ENCODE measurements around the gene LRRTM2.

The LRRTM2 gene

GRCh38 chr5:138878437-138879235 lies 3.5 kb upstream of the LRRTM2 start (continued):
- TF ChIP-seq TSHZ2 (CRISPR knock-in tag; IDR thresholded peaks at IDR 0.05) (no peak), CSDC2 (CRISPR knock-in tag; IDR thresholded peaks at IDR 0.05) (no peak), TCF4 (CRISPR knock-in tag; IDR thresholded peaks at IDR 0.05; ENCODE audit: borderline replicate concordance) (no peak), GLIS3 (CRISPR knock-in tag; IDR thresholded peaks at IDR 0.05) (no peak)

- TF ChIP-seq GLIS3 (CRISPR knock-in tag; IDR thresholded peaks at IDR 0.05), result no peak
- TF ChIP-seq TSHZ2 (CRISPR knock-in tag; IDR thresholded peaks at IDR 0.05), result no peak
- TF ChIP-seq CSDC2 (CRISPR knock-in tag; IDR thresholded peaks at IDR 0.05), result no peak
- TF ChIP-seq CREB5 (CRISPR knock-in tag; IDR thresholded peaks at IDR 0.05; ENCODE audit: low read depth), result no peak
- no peak for TF ChIP-seq ZC3H10 (CRISPR knock-in tag; IDR thresholded peaks at IDR 0.05)
- TF ChIP-seq SNAI2 (CRISPR knock-in tag; IDR thresholded peaks at IDR 0.05), result no peak
- no peak for TF ChIP-seq OSR1 (CRISPR knock-in tag; IDR thresholded peaks at IDR 0.05)
- no peak for TF ChIP-seq ARNTL (CRISPR knock-in tag; IDR thresholded peaks at IDR 0.05; ENCODE audit: borderline replicate concordance, low read depth)
- no peak for TF ChIP-seq ZNF70 (CRISPR knock-in tag; IDR thresholded peaks at IDR 0.05)
- TF ChIP-seq TCF4 (CRISPR knock-in tag; IDR thresholded peaks at IDR 0.05; ENCODE audit: borderline replicate concordance), result no peak
- no peak for TF ChIP-seq RARB (CRISPR knock-in tag; IDR thresholded peaks at IDR 0.05)
- TF ChIP-seq ZNF8 (CRISPR knock-in tag; IDR thresholded peaks at IDR 0.05), result no peak
- no peak for TF ChIP-seq CSRNP3 (CRISPR knock-in tag; IDR thresholded peaks at IDR 0.05)
- TF ChIP-seq PPARA (CRISPR knock-in tag; IDR thresholded peaks at IDR 0.05; ENCODE audit: borderline replicate concordance), result no peak
- no peak for TF ChIP-seq ISL1 (CRISPR knock-in tag; IDR thresholded peaks at IDR 0.05)
- TF ChIP-seq POU6F1 (CRISPR knock-in tag; IDR thresholded peaks at IDR 0.05; ENCODE audit: borderline replicate concordance, low read depth), result no peak
- no peak for TF ChIP-seq PATZ1 (CRISPR knock-in tag; IDR thresholded peaks at IDR 0.05; ENCODE audit: borderline replicate concordance)
- TF ChIP-seq ZFP3 (CRISPR knock-in tag; IDR thresholded peaks at IDR 0.05), result no peak
- no peak for TF ChIP-seq ESRRG (CRISPR knock-in tag; IDR thresholded peaks at IDR 0.05)
- no peak for ATAC-seq
These were observed 1.7 kb upstream of the LRRTM2 start for GRCh38 chr5:138876811-138877210.
